Measurements from ENCODE around the gene YIPF3. TPM values are rescaled to one million over a fixed set of nuclear protein-coding genes. Genes with fewer than 3 reads are reported as not detected.

The YIPF3 gene
- total and polyA plus RNA-seq, 2 experiments from 2014 or later: 190 to 252 TPM

DNA sequence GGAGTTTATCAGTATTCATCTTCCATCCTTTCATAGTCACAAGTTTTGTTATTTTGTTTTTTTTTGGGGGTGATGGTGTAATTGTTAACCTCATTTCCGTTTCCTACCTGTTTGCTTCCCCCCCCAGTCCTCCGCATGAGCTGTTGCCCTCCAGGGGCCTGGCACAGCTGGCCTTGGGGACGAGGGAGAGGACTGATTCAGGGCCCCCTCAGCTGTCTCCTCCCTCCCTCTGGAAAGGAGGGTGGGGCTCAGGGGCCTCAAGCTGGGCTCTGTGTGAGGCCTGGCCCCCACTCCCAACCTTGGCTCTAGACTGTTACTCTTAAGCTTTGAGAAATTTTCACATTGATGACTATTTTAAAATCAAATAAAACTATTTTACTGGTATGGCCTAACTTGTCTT, 10.6 kb downstream of the YIPF3 start:
- TF ChIP-seq EZH2phosphoT487 (IDR thresholded peaks at IDR 0.05; ENCODE audit: insufficient read depth, low read depth): no peak
- TF ChIP-seq EZH2 (IDR thresholded peaks at IDR 0.05; ENCODE audit: insufficient read depth, poor library complexity, severe bottlenecking): no peak
- no peaks in the 10 kb centered on the region for H3K27me3 ChIP-seq (replicated peaks; ENCODE audit: insufficient read depth)
- no peak overlapping the region for H2AFZ ChIP-seq
- no peak overlapping the region for H3K4me2 ChIP-seq (ENCODE audit: unreplicated experiment)
- no peaks in the 10 kb centered on the region for H4K20me1 ChIP-seq (ENCODE audit: insufficient read depth)
- H3K9ac ChIP-seq: no peak overlapping the region
- H3K9me2 ChIP-seq (ENCODE audit: insufficient read depth): no peaks in the 10 kb centered on the region
- no peaks in the 10 kb centered on the region; the same call in 1 of the 2 replicates for H3K36me3 ChIP-seq (ENCODE audit: low read depth)
- H3K9me3 ChIP-seq (ENCODE audit: low read depth): no peaks in the 10 kb centered on the region
- in situ Hi-C loops (cut with MboI): loop anchor here (10.0 kb wide), 1 partner anchor 51 kb away; the partner anchor contains the start of gene DLK2
- WGBS, 2 experiments (ENCODE audit: low coverage in 1 of 2, low lambda C conversion rate in 2 of 2, missing lambda C conversion rate in 2 of 2): 78 to 79% methylated on average over 3 of the region's 3 CpGs
- no peak for DNase-seq
- H3F3A ChIP-seq (ENCODE audit: insufficient read depth): peaks cover under 1% of the 10 kb centered on the region; the same call in 1 of the 2 replicates
- H3K4me3 ChIP-seq: no peak overlapping the region
- H3K27ac ChIP-seq: no peak overlapping the region
- H3K79me2 ChIP-seq (ENCODE audit: insufficient read depth): no peaks in the 10 kb centered on the region
- H3K4me1 ChIP-seq (ENCODE audit: insufficient read depth): 0 out of 2 replicates have a peak, but pooled peaks cover 2% of the 10 kb centered on the region

DNA sequence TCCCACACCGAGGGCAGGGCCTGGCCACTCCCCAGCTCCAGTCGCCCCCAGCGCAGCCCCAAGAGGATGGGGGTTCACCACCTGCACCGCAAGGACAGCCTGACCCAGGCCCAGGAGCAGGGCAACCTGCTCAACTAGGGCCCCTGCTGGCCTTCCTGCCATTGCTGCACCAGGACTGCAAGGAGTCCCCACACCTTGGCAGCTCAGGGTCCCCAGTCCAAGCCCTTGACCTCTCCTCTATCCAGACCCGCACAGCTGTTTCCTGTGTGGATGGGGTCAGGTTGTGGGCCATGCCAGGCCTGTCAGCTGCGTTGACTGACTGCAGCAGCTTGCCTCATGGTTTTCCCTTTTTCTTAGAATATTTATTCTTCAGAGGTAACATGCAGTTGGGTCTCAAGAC, 11.0 kb downstream of the YIPF3 start:
- Histone ChIP-seq H3K36me3 (ENCODE audit: low read depth) (no peaks in the 10 kb centered on the region; the same call in 1 of the 2 replicates), H4K20me1 (ENCODE audit: insufficient read depth) (no peaks in the 10 kb centered on the region), H3K9ac (no peak overlapping the region), H3K27ac (no peak overlapping the region), H3K4me2 (ENCODE audit: unreplicated experiment) (no peak overlapping the region), H3K4me1 (ENCODE audit: insufficient read depth) (0 out of 2 replicates have a peak, but pooled peaks cover 2% of the 10 kb centered on the region), H3K9me3 (ENCODE audit: low read depth) (no peaks in the 10 kb centered on the region), H3K79me2 (ENCODE audit: insufficient read depth) (no peaks in the 10 kb centered on the region), H3K4me3 (no peak overlapping the region), H3K27me3 (replicated peaks; ENCODE audit: insufficient read depth) (no peaks in the 10 kb centered on the region), H2AFZ (no peak overlapping the region), H3K9me2 (ENCODE audit: insufficient read depth) (no peaks in the 10 kb centered on the region), H3F3A (ENCODE audit: insufficient read depth) (no peaks in the 10 kb centered on the region)
- no peak for TF ChIP-seq EZH2phosphoT487 (IDR thresholded peaks at IDR 0.05; ENCODE audit: insufficient read depth, low read depth)
- TF ChIP-seq EZH2 (IDR thresholded peaks at IDR 0.05; ENCODE audit: insufficient read depth, poor library complexity, severe bottlenecking): no peak
- no peak for DNase-seq
- 57 to 62% methylated on average over 6 of the region's 6 CpGs for WGBS, 2 experiments (ENCODE audit: low coverage in 1 of 2, low lambda C conversion rate in 2 of 2, missing lambda C conversion rate in 2 of 2)
- in situ Hi-C loops (cut with MboI): loop anchor here (10.0 kb wide), 1 partner anchor 51 kb away; the partner anchor contains the start of gene DLK2

DNA sequence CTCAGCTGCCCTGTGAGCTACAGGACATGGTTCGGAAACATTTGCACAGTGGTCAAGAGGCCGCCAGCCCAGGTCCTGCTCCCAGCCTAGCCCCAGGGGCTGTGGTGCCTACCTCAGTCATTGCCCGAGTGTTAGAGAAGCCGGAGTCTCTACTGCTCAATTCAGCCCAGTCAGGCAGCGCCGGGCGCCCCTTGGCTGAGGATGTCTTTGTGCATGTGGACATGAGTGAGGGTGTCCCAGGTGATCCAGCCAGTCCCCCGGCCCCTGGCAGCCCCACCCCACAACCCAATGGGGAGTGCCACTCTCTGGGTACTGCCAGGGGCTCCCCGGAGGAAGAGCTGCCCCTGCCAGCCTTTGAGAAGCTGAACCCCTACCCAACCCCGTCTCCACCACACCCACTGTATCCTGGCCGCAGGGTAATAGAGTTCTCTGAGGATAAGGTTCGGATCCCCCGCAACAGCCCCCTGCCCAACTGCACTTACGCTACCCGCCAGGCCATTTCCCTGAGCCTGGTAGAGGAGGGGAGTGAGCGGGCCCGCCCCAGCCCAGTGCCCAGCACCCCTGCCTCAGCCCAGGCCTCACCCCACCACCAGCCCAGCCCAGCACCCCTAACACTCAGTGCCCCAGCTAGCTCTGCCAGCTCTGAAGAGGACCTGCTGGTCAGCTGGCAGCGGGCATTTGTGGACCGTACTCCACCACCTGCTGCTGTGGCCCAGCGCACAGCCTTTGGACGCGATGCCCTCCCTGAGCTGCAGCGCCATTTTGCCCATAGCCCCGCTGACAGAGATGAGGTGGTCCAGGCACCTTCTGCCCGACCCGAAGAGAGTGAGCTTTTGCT, 11.8 kb downstream of the YIPF3 start:
- H3K9me3 ChIP-seq (ENCODE audit: low read depth): no peaks in the 10 kb centered on the region
- H3K9me2 ChIP-seq (ENCODE audit: insufficient read depth): no peaks in the 10 kb centered on the region
- H3K79me2 ChIP-seq (ENCODE audit: insufficient read depth): no peaks in the 10 kb centered on the region
- no peak overlapping the region for H3K4me2 ChIP-seq (ENCODE audit: unreplicated experiment)
- TF ChIP-seq EZH2 (IDR thresholded peaks at IDR 0.05; ENCODE audit: insufficient read depth, poor library complexity, severe bottlenecking): no peak
- H3K4me3 ChIP-seq: no peak overlapping the region
- no peak for DNase-seq
- H3K27ac ChIP-seq: no peak overlapping the region
- in situ Hi-C loops (cut with MboI): loop anchor here (10.0 kb wide), 1 partner anchor 50 kb away; the partner anchor contains the start of gene DLK2
- H3K27me3 ChIP-seq (replicated peaks; ENCODE audit: insufficient read depth): no peaks in the 10 kb centered on the region
- H3K9ac ChIP-seq: no peak overlapping the region
- peaks cover 4% of the 10 kb centered on the region; the same call in 1 of the 2 replicates for H3K36me3 ChIP-seq (ENCODE audit: low read depth)
- H4K20me1 ChIP-seq (ENCODE audit: insufficient read depth): no peaks in the 10 kb centered on the region
- no peaks in the 10 kb centered on the region for H3F3A ChIP-seq (ENCODE audit: insufficient read depth)
- 87 to 91% methylated on average over 20 to 25 of the region's 26 CpGs for WGBS, 2 experiments (ENCODE audit: low coverage in 1 of 2, low lambda C conversion rate in 2 of 2, missing lambda C conversion rate in 2 of 2)
- H3K4me1 ChIP-seq (ENCODE audit: insufficient read depth): 0 out of 2 replicates have a peak, but pooled peaks cover 2% of the 10 kb centered on the region
- H2AFZ ChIP-seq: no peak overlapping the region

DNA sequence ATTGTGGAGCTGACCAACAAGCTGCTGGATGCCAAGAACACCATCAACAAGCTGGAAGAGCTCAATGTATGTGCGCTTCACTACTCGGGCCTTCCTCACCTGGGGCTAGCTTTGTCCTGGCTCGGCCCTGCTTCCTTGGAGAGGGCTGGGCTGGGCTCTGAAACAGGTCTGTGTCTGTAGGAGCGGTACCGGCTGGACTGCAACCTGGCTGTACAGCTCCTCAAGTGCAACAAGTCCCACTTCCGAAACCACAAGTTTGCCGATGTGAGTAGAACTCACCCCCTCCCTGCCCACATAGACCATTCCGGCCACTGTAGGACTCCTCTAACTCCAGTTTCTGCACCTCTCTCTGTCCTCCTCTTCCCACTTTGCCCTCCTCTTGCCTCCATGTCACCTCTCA, 13.3 kb downstream of the YIPF3 start:
- Histone ChIP-seq H3K36me3 (ENCODE audit: low read depth) (peaks cover 14% of the 10 kb centered on the region), H3K27ac (no peak overlapping the region), H3K4me2 (ENCODE audit: unreplicated experiment) (no peak overlapping the region), H2AFZ (no peak overlapping the region), H3K9ac (no peak overlapping the region), H3K79me2 (ENCODE audit: insufficient read depth) (no peaks in the 10 kb centered on the region), H3K4me3 (no peak overlapping the region), H3K27me3 (replicated peaks; ENCODE audit: insufficient read depth) (no peaks in the 10 kb centered on the region), H3K9me3 (ENCODE audit: low read depth) (no peaks in the 10 kb centered on the region), H4K20me1 (ENCODE audit: insufficient read depth) (no peaks in the 10 kb centered on the region), H3K4me1 (ENCODE audit: insufficient read depth) (0 out of 2 replicates have a peak, but pooled peaks cover 2% of the 10 kb centered on the region), H3F3A (ENCODE audit: insufficient read depth) (no peaks in the 10 kb centered on the region), H3K9me2 (ENCODE audit: insufficient read depth) (no peaks in the 10 kb centered on the region)
- TF ChIP-seq EZH2phosphoT487 (IDR thresholded peaks at IDR 0.05; ENCODE audit: insufficient read depth, low read depth) (no peak), EZH2 (IDR thresholded peaks at IDR 0.05; ENCODE audit: insufficient read depth, poor library complexity, severe bottlenecking) (no peak)
- in situ Hi-C loops (cut with MboI): loop anchor here (10.0 kb wide), 1 partner anchor 49 kb away; the partner anchor contains the start of gene DLK2
- WGBS, 2 experiments (ENCODE audit: low coverage in 1 of 2, low lambda C conversion rate in 2 of 2, missing lambda C conversion rate in 2 of 2): 90 to 93% methylated on average over 8 of the region's 8 CpGs
- no peak for DNase-seq
